ENCODE results near the gene SPPL3. TPM values are rescaled to one million over a fixed set of nuclear protein-coding genes. Genes with fewer than 3 reads are reported as not detected.

SPPL3 gene
- total RNA-seq, 1 experiment from 2014 or later: 39.7 TPM

GRCh38 chr12:120821878-120822277, 82.3 kb downstream of the SPPL3 start:
- H3K27me3 ChIP-seq (ENCODE audit: insufficient read depth, low read length): no peaks in the 10 kb centered on the region
- no peak for ATAC-seq
- no TSS peak for BruUV-seq (replicated peaks)
- H2AFZ ChIP-seq (ENCODE audit: low read depth, low read length, poor library complexity, severe bottlenecking): no peak overlapping the region
- H3K4me2 ChIP-seq (ENCODE audit: low read length): no peak overlapping the region
- no peaks in the 10 kb centered on the region; the same call in 1 of the 2 replicates for H4K20me1 ChIP-seq (ENCODE audit: insufficient read depth)
- DNase-seq (ENCODE audit: low read depth, low spot score): no peak
- peaks cover 38% of the 10 kb centered on the region; the same call in 1 of the 2 replicates for H3K79me2 ChIP-seq (ENCODE audit: insufficient read depth, low read length)
- RAD21 ChIA-PET (ENCODE audit: low non-redundant PET in 1 of 2, low total read pairs in 2 of 2, uncharacterized antibody in 2 of 2, unreplicated experiment in 2 of 2): no interaction called here
- H3K9me3 ChIP-seq (ENCODE audit: control insufficient read depth in 1 of 2, insufficient read depth in 1 of 2, low read depth in 1 of 2, low read length in 2 of 2): no peaks in the 10 kb centered on the region
- intact Hi-C loops (cut with micrococcal nuclease): no loop called here
- no peaks in the 10 kb centered on the region for H3K4me1 ChIP-seq (ENCODE audit: control insufficient read depth in 1 of 2, insufficient read depth in 2 of 2, low read length in 2 of 2)
- H3K36me3 ChIP-seq (ENCODE audit: control insufficient read depth in 1 of 2, insufficient read depth in 2 of 2, low read length in 2 of 2): no peaks in the 10 kb centered on the region
- H3K4me3 ChIP-seq (replicated peaks in 1 of 2; ENCODE audit: low read depth in 1 of 2, low read length in 2 of 2): no peak overlapping the region
- no peak overlapping the region for H3K9ac ChIP-seq (ENCODE audit: low read length)
- no peaks in the 10 kb centered on the region for H3K9me2 ChIP-seq (ENCODE audit: insufficient read depth)
- CTCF ChIA-PET: no interaction called here
- no peak for TF ChIP-seq CBX3 (IDR thresholded peaks at IDR 0.05; ENCODE audit: low read depth)
- no peak for TF ChIP-seq EGR1 (IDR thresholded peaks at IDR 0.05; ENCODE audit: low read depth)
- no peak overlapping the region for H3K27ac ChIP-seq (ENCODE audit: low read depth, low read length)
- POLR2A ChIA-PET: no interaction called here

DNA sequence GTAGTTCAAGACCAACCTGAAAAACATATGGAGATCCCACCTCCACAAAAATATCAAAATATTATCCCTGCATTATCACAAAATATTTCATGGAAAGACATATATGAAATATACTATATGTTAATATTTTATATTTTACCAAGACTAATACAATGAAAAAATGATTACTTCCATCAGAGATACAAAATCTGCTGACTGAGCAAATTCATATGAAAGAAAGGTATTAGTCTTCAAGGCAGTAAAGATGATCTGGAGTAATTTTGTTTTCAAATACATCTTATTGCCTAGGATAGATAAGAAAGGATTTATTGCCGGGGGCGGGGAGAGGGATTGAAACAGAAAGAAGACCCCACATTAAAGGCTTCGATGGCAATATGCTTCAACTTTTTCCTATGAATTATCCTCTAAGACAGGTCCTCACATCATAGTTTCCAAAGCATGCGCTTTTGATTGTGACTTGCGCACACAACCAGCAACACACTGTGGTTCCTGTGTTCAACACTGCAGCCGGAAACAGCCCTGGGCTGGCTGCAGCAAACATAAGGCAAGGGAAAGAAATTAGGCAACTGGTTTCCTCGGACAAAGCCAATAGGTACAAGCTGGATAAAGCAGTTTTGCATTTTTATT, 83.2 kb downstream of the SPPL3 start:
- DNase-seq (ENCODE audit: low read depth, low spot score): no peak
- Histone ChIP-seq H4K20me1 (ENCODE audit: insufficient read depth) (no peaks in the 10 kb centered on the region; the same call in 1 of the 2 replicates), H3K36me3 (ENCODE audit: control insufficient read depth in 1 of 2, insufficient read depth in 2 of 2, low read length in 2 of 2) (no peaks in the 10 kb centered on the region), H3K27ac (ENCODE audit: low read depth, low read length) (no peak overlapping the region), H3K9me2 (ENCODE audit: insufficient read depth) (no peaks in the 10 kb centered on the region), H3K4me1 (ENCODE audit: control insufficient read depth in 1 of 2, insufficient read depth in 2 of 2, low read length in 2 of 2) (no peaks in the 10 kb centered on the region), H3K79me2 (ENCODE audit: insufficient read depth, low read length) (peaks cover 40% of the 10 kb centered on the region; the same call in 1 of the 2 replicates), H3K4me2 (ENCODE audit: low read length) (no peak overlapping the region), H2AFZ (ENCODE audit: low read depth, low read length, poor library complexity, severe bottlenecking) (no peak overlapping the region), H3K9me3 (ENCODE audit: control insufficient read depth in 1 of 2, insufficient read depth in 1 of 2, low read depth in 1 of 2, low read length in 2 of 2) (no peaks in the 10 kb centered on the region), H3K4me3 (replicated peaks in 1 of 2; ENCODE audit: low read depth in 1 of 2, low read length in 2 of 2) (no peak overlapping the region), H3K27me3 (ENCODE audit: insufficient read depth, low read length) (no peaks in the 10 kb centered on the region), H3K9ac (ENCODE audit: low read length) (no peak overlapping the region)
- POLR2A ChIA-PET: no interaction called here
- no peak for ATAC-seq
- no TSS peak for BruUV-seq (replicated peaks)
- intact Hi-C loops (cut with micrococcal nuclease): no loop called here
- RAD21 ChIA-PET (ENCODE audit: low non-redundant PET in 1 of 2, low total read pairs in 2 of 2, uncharacterized antibody in 2 of 2, unreplicated experiment in 2 of 2): no interaction called here
- CTCF ChIA-PET: no interaction called here
- no peak for TF ChIP-seq EZH2 (IDR thresholded peaks at IDR 0.05)
- no peak for TF ChIP-seq EZH2phosphoT487 (IDR thresholded peaks at IDR 0.05; ENCODE audit: borderline replicate concordance)
- TF ChIP-seq MAX (IDR thresholded peaks at IDR 0.05): no peak
- TF ChIP-seq ZFX (IDR thresholded peaks at IDR 0.05): no peak
- TF ChIP-seq, protein P1, sequence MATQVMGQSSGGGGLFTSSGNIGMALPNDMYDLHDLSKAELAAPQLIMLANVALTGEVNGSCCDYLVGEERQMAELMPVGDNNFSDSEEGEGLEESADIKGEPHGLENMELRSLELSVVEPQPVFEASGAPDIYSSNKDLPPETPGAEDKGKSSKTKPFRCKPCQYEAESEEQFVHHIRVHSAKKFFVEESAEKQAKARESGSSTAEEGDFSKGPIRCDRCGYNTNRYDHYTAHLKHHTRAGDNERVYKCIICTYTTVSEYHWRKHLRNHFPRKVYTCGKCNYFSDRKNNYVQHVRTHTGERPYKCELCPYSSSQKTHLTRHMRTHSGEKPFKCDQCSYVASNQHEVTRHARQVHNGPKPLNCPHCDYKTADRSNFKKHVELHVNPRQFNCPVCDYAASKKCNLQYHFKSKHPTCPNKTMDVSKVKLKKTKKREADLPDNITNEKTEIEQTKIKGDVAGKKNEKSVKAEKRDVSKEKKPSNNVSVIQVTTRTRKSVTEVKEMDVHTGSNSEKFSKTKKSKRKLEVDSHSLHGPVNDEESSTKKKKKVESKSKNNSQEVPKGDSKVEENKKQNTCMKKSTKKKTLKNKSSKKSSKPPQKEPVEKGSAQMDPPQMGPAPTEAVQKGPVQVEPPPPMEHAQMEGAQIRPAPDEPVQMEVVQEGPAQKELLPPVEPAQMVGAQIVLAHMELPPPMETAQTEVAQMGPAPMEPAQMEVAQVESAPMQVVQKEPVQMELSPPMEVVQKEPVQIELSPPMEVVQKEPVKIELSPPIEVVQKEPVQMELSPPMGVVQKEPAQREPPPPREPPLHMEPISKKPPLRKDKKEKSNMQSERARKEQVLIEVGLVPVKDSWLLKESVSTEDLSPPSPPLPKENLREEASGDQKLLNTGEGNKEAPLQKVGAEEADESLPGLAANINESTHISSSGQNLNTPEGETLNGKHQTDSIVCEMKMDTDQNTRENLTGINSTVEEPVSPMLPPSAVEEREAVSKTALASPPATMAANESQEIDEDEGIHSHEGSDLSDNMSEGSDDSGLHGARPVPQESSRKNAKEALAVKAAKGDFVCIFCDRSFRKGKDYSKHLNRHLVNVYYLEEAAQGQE (IDR thresholded peaks at IDR 0.05; ENCODE audit: low read depth): no peak
- no peak for TF ChIP-seq POLR2AphosphoS5 (IDR thresholded peaks at IDR 0.05; ENCODE audit: low read depth, low read length)
- TF ChIP-seq SP1 (IDR thresholded peaks at IDR 0.05; ENCODE audit: low read depth): no peak
- no peak for TF ChIP-seq RAD21 (IDR thresholded peaks at IDR 0.05; ENCODE audit: low read depth)
- TF ChIP-seq, protein P2, sequence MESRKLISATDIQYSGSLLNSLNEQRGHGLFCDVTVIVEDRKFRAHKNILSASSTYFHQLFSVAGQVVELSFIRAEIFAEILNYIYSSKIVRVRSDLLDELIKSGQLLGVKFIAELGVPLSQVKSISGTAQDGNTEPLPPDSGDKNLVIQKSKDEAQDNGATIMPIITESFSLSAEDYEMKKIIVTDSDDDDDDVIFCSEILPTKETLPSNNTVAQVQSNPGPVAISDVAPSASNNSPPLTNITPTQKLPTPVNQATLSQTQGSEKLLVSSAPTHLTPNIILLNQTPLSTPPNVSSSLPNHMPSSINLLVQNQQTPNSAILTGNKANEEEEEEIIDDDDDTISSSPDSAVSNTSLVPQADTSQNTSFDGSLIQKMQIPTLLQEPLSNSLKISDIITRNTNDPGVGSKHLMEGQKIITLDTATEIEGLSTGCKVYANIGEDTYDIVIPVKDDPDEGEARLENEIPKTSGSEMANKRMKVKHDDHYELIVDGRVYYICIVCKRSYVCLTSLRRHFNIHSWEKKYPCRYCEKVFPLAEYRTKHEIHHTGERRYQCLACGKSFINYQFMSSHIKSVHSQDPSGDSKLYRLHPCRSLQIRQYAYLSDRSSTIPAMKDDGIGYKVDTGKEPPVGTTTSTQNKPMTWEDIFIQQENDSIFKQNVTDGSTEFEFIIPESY (IDR thresholded peaks at IDR 0.05; ENCODE audit: extremely low read depth, insufficient replicate concordance, low read length): no peak
- TF ChIP-seq ZNF274 (IDR thresholded peaks at IDR 0.05; ENCODE audit: low read depth, low read length): no peak
- TF ChIP-seq FOSL1 (IDR thresholded peaks at IDR 0.05; ENCODE audit: low read depth): no peak
- no peak for TF ChIP-seq SIN3A (IDR thresholded peaks at IDR 0.05; ENCODE audit: low read depth)
- TF ChIP-seq YY1 (IDR thresholded peaks at IDR 0.05; ENCODE audit: extremely low read depth, insufficient replicate concordance, low read depth, low read length): no peak
- TF ChIP-seq ATF3 (IDR thresholded peaks at IDR 0.05): no peak

Measured in HCT116 (cell line).